GM20431 (cell line): ENCODE measurements around the gene CDH4.

Experiments
- in situ Hi-C: fragments of 300-500 bp; cut with MseI, MboI; formaldehyde crosslinking; loops from one replicate; pipeline ENCODE4 v1.15.0; 2020; ENCODE audit warnings: low sequenced_read_pairs; ENCODE audit not compliant: unreplicated experiment

CDH4 gene

GRCh38 chr20:61373956-61374545, 122.0 kb downstream of the CDH4 start:
- in situ Hi-C loops = no loop called here

DNA sequence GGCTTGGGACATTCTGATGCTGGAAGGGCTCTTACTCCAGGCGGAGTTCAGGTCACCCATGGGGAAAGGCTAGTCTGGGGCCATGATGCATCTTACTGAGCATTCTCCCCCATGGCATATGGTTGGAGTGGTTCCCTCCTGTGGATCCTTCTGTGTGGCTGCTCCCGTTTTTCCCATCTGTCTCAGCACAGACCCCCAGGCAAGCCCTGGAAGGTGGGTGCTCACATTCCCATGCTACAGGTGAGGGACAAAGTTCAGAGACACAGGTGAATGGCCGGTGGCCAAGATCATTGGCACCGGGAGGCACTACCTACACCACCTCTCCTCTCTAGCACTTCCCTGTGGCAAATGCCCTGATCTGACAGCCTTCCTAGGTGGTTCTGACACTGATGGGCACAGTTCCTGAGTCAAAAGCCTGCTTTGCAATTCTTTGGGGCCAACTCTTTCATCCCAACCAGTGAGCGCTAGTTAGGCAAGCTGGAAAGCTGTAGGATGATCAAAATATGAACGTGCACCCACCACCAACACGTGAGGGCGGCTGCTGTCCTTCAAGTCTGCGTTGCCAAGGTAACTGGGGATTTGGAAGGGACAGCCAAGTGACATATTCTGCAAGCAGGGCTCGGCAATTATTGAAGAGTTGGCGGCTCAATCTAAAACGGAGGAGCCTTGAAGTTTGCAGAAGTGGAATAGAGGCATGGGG, 124.6 kb downstream of the CDH4 start:
- in situ Hi-C loops = no loop called here

DNA sequence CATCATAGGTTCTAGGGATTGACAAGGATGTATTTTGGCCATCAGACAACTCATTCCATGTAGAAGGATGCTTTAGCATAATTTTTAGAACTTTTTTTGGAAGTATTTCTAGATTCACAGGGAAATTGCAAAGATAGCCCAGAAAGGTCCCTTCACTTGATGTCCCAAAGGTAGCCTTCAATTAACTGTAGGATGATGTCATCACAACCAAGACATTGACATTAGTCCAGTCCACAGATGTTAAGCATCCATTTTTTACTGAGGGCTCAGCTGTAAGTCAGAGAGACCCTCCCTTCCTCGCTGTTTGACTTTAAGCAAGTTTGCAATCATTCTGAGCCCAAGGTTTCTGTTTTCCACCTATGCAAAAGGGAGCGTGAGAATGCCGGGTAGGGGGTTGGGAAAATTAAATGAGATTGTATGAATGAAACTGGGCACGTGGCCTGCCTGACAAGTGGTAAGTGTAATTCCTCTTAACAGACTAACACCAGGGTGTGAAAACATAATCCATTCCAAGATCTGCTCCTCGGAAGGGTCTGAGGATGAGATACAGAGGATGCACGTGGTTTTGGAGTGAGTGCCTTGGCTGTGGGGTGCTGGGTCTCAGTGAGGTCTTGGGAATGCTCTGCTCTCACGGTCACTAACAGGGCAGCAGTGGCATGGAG, 126.8 kb downstream of the CDH4 start:
- in situ Hi-C loops = no loop called here

- in situ Hi-C loops = no loop called here
Measured at GRCh38 chr20:61379898-61380544, 128.0 kb downstream of the CDH4 start.

DNA sequence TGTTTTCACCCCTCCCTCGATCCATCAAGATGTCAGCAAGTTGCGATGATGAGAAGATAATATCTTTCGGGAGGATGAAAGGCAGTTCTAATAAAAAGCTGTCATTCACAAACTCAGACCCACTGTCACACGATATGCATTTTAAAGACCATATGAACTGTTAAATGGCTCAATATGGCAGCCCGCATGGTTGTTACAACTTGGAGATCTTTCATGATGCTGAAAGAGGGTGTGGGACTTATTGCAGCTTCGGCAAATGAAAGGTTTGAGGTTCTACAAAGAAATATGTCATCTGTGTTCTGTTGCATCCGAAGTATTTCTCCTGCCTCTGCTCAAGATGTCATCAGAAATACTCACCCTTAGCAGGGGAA, 128.5 kb downstream of the CDH4 start:
- in situ Hi-C loops = no loop called here

GRCh38 chr20:61382194-61382593, 130.1 kb downstream of the CDH4 start:
- in situ Hi-C loops = no loop called here

DNA sequence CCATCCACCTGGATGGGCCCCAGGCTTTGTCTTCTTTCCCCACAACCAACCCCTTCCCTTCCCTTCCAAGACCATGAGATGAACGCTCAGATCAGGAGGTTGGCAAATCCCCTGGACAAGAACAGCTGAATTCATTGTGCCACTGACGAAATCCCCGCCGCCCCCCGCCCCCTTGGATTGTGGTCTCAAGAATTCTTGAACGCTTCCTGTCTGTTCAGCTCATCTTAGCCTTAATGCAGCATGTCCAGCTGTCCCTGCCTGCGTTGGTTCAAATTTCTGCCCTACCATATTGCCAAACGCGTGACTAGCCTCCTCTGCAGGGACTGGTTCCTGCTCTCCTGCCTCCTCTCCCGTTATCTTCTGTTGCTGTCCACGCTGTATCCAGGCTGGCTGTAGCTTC, 133.2 kb downstream of the CDH4 start:
- in situ Hi-C loops = no loop called here

- in situ Hi-C loops = no loop called here
Measured at GRCh38 chr20:61385731-61386130, 133.7 kb downstream of the CDH4 start.

- in situ Hi-C loops = no loop called here
Measured at GRCh38 chr20:61387204-61387953, 135.3 kb downstream of the CDH4 start.

DNA sequence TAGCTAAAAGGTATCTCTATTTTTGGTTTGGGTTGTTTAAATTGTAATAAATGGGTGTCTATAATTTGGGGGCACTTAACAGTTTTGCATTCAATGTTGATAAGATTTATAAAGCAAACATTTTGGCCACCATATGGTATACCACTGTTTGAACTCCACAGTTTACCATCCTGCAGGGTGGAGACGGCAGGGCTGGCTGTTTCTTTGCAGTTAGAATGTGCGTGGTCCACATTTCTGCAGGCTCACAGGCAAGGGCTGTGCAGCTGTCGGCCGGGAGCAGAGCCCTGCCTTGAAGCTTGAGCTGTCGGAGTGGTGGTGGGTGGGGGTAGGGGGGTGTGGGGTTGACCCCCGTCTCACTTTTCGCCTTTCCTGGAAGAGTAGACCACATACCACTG, 135.9 kb downstream of the CDH4 start:
- in situ Hi-C loops = no loop called here

DNA sequence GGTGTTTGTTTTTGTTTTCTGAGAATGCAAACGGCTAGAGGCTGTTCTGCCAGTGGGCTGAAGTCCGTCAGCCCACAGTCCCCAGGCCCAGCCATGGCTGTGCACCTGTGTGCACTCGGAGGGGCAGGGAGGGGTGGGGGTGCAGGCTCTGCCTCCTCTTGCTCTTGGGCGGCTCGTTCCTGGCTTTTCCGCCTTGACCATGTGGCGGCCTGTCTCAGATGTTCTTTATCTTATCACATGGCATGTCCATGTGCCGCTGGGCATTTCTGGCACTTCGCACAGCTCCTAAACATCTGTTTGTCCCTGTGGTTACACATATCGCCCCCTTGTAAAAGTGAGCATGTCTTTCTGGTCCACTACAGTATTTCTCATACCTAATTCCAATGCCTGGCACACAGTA, 137.0 kb downstream of the CDH4 start:
- in situ Hi-C loops = no loop called here

- in situ Hi-C loops = no loop called here
Measured at GRCh38 chr20:61391185-61391584, 139.1 kb downstream of the CDH4 start.

GRCh38 chr20:61391812-61392520, 139.9 kb downstream of the CDH4 start:
- in situ Hi-C loops = no loop called here

DNA sequence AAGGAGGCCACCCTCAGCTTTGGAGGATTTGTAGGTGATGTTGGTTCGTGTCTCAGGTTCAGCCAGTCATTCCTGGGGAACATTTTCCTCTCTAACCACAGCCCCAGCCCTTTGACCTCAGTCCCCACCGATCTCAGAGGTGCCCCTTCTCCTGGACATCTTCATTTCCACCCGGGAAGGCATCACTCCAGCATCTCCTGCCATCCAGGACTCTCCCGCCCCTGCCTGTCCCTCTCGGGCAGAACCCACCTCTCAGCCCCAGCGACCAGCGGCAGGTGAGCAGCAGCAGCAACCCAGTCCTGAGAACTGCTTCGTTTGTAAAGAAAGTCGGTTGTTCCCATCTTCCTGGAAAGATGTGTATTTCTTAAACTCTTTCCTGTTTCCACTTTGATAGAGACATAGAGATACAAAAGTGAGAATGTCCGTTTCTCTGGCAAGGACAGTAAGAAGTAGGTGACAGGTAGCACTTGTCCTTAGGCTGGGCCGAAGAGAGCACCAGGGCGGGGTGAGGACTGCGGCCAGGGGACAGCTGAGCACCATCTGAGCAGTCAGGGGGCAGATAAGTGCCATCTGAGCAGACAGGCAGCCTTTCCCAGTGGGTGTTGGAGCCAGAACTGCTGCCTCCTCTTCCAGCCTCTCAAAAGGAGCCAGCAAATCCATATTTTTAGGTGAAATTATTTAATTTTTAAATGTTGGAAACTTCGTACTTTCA, 142.2 kb downstream of the CDH4 start:
- in situ Hi-C loops = no loop called here

GRCh38 chr20:61396262-61396848, 144.3 kb downstream of the CDH4 start:
- in situ Hi-C loops = no loop called here

DNA sequence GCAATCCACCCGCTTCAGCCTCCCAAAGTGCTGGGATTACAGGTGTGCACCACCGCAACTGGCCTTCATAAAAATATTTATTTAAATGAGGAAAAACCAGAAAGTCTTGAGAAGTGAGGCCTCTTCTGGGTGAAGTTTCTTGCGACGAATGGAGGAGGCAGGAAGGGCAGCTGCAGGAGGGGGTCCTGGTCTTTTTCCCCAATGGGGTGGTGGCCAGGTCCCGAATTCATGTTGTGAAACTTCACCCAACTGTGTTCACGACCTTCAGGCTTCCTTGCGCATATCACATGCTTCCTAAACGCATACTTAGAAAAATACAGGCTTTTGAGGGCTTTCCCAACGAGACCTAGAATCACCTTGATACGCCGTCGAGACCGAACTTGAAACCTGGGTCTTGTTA, 145.1 kb downstream of the CDH4 start:
- in situ Hi-C loops = no loop called here

- in situ Hi-C loops = no loop called here
Measured at GRCh38 chr20:61397790-61398189, 145.7 kb downstream of the CDH4 start.

GRCh38 chr20:61399433-61399832, 147.4 kb downstream of the CDH4 start:
- in situ Hi-C loops = no loop called here

DNA sequence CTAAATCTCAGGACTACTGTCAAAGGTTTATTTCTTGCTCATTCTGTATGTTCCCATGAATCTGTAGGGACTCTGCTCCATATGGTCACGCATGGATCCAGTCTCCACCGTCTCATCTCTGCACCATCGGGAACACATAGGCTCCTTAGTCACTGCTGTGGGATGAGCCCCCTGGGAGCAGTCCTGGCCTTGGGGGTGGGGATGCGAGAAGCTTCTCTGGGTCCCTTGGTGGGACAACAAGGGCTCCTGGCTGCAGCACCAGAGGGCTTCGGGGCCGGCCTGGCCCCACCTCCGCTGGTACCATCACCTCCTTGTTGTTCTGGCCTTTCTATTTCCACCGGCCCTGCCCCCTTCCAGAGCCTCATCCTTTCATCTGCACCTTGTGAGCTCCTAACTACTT, 148.4 kb downstream of the CDH4 start:
- in situ Hi-C loops = no loop called here
